GM19035 (cell line): ENCODE data around the gene MYO1H.

ENCODE experiments used
- ATAC-seq: cut with Tn5 transposase; IDR thresholded peaks from one replicate; pipeline ENCODE4 v1.9.1; 2021; ENCODE audit not compliant: unreplicated experiment

MYO1H gene

GRCh38 chr12:109336593-109336992, 11.1 kb upstream of the MYO1H start:
- ATAC-seq = no peak

GRCh38 chr12:109343677-109344076, 4.0 kb upstream of the MYO1H start:
- no peak for ATAC-seq

- no peak for ATAC-seq
These were observed 2.3 kb upstream of the MYO1H start for GRCh38 chr12:109345428-109345827.

- ATAC-seq = no peak
These were observed 780 bp upstream of the MYO1H start for GRCh38 chr12:109346920-109347319.

GRCh38 chr12:109352184-109352583, 4.5 kb downstream of the MYO1H start:
- no peak for ATAC-seq

- ATAC-seq = no peak
These were observed 8.9 kb downstream of the MYO1H start for GRCh38 chr12:109356577-109356976.

- ATAC-seq = no peak
These were observed 9.3 kb downstream of the MYO1H start for GRCh38 chr12:109357032-109357431.

- peak; percentile 88 for ATAC-seq
These were observed 10.6 kb downstream of the MYO1H start for GRCh38 chr12:109358154-109358869.

GRCh38 chr12:109359131-109359690, 11.5 kb downstream of the MYO1H start:
- ATAC-seq = no peak

GRCh38 chr12:109369831-109370230, 22.1 kb downstream of the MYO1H start:
- ATAC-seq = no peak

GRCh38 chr12:109377139-109377685, 29.5 kb downstream of the MYO1H start:
- no peak for ATAC-seq

- ATAC-seq = no peak
These were observed 30.9 kb downstream of the MYO1H start for GRCh38 chr12:109378569-109378968.

- ATAC-seq = no peak
These were observed 34.3 kb downstream of the MYO1H start for GRCh38 chr12:109382031-109382430.

GRCh38 chr12:109383240-109383639, 35.5 kb downstream of the MYO1H start:
- ATAC-seq = no peak

GRCh38 chr12:109385339-109386058, 37.8 kb downstream of the MYO1H start:
- no peak for ATAC-seq

GRCh38 chr12:109386059-109386433, 38.3 kb downstream of the MYO1H start:
- ATAC-seq = no peak

- ATAC-seq = no peak
These were observed 39.9 kb downstream of the MYO1H start for GRCh38 chr12:109387425-109388166.

GRCh38 chr12:109388167-109388563, 40.5 kb downstream of the MYO1H start:
- no peak for ATAC-seq

GRCh38 chr12:109389146-109389545, 41.4 kb downstream of the MYO1H start:
- ATAC-seq = no peak

GRCh38 chr12:109393437-109394345, 46.0 kb downstream of the MYO1H start:
- no peak for ATAC-seq
